Measurements from ENCODE around the gene PODXL2.

Gene PODXL2

DNA sequence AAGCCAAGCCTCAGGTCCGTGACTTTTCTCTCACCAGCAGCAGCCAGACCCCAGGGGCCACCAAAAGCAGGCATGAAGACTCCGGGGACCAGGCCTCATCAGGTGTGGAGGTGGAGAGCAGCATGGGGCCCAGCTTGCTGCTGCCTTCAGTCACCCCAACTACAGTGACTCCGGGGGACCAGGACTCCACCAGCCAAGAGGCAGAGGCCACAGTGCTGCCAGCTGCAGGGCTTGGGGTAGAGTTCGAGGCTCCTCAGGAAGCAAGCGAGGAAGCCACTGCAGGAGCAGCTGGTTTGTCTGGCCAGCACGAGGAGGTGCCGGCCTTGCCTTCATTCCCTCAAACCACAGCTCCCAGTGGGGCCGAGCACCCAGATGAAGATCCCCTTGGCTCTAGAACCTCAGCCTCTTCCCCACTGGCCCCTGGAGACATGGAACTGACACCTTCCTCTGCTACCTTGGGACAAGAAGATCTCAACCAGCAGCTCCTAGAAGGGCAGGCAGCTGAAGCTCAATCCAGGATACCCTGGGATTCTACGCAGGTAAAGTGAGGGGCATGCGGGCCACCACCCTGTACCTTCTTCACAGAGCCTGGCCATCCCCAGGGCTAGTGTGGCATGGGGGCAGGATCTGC, 31.8 kb downstream of the PODXL2 start:
- no peak for DNase-seq

DNA sequence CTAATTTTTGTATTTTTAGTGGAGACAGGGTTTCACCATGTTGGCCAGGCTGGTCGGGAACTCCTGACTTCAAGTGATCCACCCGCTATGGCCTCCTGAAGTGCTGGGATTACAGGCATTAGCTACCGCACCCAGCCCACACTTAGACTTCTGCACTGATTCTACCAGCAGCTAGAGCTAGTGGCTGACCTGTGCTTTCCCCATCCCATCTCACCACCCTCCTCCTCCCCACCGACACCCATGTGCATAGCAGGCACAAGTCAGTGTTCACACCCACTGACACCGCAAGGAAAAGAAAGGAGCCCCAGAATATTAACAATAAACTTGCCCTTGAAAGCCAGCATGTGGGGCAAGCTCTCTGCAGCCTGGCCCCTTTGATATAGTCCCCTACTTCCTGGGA, 32.6 kb downstream of the PODXL2 start:
- no peak for DNase-seq

GRCh38 chr3:127662001-127662469, 33.0 kb downstream of the PODXL2 start:
- no peak for DNase-seq

DNA sequence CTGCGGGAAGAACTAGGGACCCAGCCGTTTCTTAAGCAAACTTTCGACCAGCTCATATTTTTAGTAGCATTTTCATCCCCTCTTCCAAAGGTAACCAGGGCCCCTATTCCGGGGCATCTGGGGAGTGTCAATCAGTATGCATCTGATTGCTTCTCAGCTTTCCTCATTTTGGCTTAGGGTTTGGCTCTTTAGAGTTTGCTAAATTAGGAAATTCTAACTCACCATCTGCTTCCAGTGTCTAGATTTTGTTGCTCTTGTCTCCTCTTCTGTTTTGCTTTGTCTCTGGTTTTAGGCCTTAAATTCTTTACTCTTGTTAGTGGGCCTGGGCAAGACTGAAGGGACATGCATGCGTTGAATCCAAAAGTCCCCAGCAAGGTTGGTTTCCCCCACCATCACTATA, 34.2 kb downstream of the PODXL2 start:
- no peak for DNase-seq

GRCh38 chr3:127665165-127665564, 36.2 kb downstream of the PODXL2 start:
- no peak for DNase-seq

- no peak for DNase-seq
Observed at GRCh38 chr3:127665586-127665985, 36.6 kb downstream of the PODXL2 start.

- DNase-seq, result no peak
Observed at GRCh38 chr3:127666676-127667075, 37.7 kb downstream of the PODXL2 start.

DNA sequence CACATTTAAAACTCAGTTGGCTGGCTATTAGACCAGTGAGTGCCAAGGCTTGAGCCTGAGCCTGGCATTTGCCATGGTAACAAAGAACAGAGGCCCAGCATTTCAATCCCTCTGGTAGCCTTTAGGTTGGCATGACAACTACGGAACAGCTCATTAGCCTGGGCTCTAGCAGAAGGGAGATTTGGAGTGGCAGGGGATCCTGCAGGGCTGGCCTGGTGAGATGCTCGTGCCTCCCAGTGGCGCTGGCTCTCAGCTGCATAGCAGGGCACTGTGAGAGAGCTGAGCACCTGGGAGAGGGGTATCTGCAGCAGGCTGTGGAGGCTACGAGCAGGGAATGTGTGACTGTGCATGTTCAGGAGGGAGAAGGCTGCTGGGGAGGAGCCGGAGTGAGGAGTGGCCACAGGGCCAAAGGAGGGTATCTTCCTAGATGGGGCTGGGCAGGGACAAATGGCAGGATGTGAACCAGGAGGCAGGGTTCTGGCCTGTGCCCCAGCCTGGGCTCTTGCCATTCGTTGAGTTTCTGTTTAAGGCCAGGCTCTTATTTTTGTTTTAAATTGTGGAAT, 38.2 kb downstream of the PODXL2 start:
- DNase-seq, result no peak

GRCh38 chr3:127668906-127669305, 39.9 kb downstream of the PODXL2 start:
- DNase-seq, result no peak

GRCh38 chr3:127669541-127670228, 40.7 kb downstream of the PODXL2 start:
- DNase-seq, result no peak

- no peak for DNase-seq
Observed at GRCh38 chr3:127670229-127670559, 41.2 kb downstream of the PODXL2 start.

GRCh38 chr3:127670761-127671522, 42.0 kb downstream of the PODXL2 start:
- DNase-seq, result no peak

DNA sequence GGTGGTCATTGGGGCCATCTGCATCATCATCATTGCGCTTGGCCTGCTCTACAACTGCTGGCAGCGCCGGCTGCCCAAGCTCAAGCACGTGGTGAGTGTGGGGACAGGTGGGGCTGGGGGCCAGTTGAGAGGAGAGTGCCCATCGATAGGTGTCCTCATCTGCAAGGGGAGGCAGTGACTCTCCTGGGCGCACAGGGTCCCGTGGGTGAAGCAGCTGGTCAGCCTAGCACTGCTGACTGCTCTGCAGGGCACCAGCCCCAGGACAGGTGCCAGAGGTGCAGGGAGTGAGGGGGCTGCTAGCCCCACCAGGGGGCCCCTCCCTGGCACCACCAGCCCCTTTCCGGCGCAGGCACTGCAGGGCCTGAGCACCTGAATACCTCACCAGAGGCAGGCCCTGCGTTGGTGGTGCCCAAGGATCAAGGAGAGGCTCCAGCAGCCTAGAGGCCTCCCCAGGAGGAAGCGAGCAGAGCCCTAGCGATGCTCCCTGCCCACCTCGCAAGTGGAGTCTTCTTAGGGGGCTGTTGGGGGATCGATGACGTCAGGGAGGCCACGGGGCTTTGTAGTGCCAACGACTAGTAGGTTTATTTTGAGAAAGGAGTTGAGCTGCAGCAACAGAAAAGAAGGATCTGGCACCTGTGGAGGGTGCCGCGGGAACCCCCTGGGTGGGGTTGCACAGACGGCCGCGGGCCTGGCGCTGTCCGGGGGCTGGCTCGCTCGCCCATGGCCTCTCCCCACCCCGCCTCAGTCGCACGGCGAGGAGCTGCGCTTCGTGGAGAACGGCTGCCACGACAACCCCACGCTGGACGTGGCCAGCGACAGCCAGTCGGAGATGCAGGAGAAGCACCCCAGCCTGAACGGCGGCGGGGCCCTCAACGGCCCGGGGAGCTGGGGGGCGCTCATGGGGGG, 42.8 kb downstream of the PODXL2 start:
- no peak for DNase-seq

DNA sequence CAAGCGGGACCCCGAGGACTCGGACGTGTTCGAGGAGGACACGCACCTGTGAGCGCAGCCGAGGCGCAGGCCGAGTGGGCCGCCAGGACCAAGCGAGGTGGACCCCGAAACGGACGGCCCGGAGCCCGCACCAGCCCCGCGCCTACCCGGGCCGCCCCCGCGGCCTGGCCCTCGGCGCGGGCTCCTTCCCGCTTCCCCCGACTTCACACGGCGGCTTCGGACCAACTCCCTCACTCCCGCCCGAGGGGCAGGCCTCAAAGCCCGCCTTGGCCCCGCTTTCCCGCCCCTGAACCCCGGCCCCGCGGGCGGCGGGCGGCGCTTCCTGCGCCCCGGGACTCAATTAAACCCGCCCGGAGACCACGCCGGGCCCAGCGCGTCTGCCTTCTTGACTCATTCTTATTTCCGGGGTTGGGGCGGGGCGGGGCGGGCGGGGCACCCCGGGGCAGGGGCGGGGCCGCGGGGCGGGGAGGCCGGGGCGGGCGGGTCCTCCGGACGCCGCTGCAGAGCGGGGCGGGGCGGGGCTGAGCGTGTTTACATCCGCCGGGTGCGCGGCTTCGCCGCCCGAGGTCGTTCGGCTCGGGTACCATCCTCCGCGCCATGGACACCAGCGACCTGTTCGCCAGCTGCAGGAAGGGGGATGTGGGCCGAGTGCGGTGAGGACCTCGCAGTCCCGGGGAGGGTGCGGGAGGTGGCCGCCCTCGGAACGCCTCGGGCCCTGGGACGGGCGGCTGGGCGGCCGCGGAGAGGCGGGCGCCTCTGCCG, 43.6 kb downstream of the PODXL2 start, which contains the start of gene ABTB1:
Gene ABTB1, plus strand, starts transcription at position 524 of the 762 bp plus-strand sequence. Its CDS starts 74 bp downstream, at position 598.
- DNase-seq, result peak; percentile 80

DNA sequence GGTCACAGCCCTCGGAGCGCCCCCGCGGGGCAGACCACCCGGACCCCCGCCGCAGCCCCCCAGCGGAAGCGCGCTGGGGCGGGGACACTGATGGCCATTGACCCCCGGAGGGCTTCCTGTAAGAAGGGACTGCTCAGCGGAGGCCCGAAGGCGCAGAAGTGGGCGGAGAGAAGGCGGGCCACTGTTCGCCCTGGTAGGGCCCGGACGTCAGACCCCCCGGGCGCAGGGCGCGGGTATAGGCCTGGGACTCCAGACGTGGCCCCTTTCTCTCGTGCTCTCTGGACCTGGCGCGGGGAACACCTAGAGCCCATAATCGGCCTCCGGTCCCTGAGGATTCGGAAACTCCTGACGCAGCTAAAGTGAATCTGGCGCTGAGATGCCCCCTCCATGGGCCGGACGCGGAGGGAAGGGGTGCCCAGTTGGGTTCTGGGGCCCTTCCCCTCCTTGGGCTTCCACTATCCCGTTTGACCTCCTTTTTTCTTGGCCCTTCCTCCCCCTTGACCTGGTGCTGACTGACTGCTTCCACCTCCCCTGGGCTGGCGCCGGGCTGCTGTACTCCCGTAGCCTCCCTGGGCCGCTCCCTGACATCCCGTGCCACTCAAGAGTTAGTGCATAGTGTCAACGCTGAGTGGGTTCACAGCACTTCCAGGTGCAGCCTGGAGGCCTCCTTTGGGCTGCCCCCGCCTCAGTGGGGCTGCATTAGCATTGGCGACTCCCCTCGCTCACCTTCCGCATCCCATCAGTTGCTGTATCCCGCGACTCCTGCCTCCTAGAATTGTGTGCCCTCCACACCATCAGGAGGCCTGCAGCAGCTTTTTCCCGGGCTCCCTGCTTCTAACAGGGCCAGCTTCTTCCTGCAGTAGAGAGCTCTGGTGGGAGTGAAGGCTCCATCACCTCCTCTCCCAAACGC, 44.5 kb downstream of the PODXL2 start:
- peak; percentile 37 for DNase-seq

- no peak for DNase-seq
Observed at GRCh38 chr3:127674101-127674721, 45.2 kb downstream of the PODXL2 start.

GRCh38 chr3:127674790-127675189, 45.8 kb downstream of the PODXL2 start:
- no peak for DNase-seq

DNA sequence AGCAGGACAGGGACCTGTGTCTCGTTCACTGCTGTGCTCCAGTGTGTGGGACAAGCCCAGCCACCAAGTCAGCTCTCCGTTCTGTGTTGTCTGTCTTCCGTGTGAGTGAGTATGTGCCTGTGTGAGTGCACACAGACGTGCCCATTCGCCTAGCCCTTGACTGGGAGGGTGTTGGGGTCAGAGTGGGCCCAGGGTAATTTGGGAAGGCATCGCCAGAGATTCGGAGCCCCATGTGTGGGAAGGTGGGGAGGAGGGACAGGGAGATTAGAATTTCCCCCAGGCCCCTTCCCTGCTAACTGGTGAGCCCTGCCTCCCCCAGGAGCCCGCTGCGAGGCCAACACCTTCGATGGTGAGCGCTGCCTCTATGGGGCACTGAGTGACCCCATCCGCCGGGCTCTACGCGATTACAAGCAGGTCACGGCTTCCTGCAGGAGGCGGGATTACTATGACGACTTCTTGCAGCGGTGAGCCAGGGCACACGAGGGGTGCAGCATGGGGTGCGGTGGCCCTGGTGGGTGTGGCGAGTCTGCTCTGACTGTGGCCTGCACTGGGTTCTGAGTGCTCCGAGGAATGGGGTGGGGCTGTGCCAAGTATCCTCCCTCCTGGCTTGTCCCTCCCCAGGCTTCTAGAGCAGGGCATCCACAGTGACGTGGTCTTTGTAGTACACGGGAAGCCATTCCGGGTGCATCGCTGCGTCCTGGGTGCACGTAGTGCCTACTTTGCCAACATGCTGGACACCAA, 46.8 kb downstream of the PODXL2 start:
- no peak for DNase-seq

GRCh38 chr3:127676456-127676855, 47.5 kb downstream of the PODXL2 start:
- DNase-seq, result no peak
